Tibial nerve (tissue), 4 donors: ENCODE results near the gene ETV3L. TPM values are rescaled to one million over a fixed set of nuclear protein-coding genes. Genes with fewer than 3 reads are reported as not detected.
A peak's percentile ranks its signal among the peaks of the same experiment; 100 is the strongest.
"Not testable (repeated sequence)": the region's sequence is repeated elsewhere in the genome, so short reads cannot be mapped to it uniquely, and the experiment has no call there.

Source experiments
- DNase-seq, 2 donors: peaks; one replicate each; pipeline ENCODE4 v3.0.0-alpha.2; 2019; ENCODE audit warnings: low spot score in 2 of 2
- H3K27ac ChIP-seq, 4 donors: fragments of 200-600 bp; sonication (generic) in 3 of 4; one replicate each; pipeline ENCODE4 v1.5.1; 2017 to 2019; ENCODE audit warnings: mild to moderate bottlenecking in 1 of 4
- H3K27me3 ChIP-seq, 2 donors: fragments of 200-600 bp; sonication (generic) in 1 of 2; one replicate each; pipeline versions ENCODE4 v1.5.1 to v1.6.0; 2017 to 2019
- H3K36me3 ChIP-seq, 3 donors: fragments of 200-600 bp; sonication (generic); one replicate each; pipeline ENCODE4 v1.5.1; 2018 to 2019
- H3K4me1 ChIP-seq, 4 donors: fragments of 200-600 bp; sonication (generic) in 3 of 4; one replicate each; pipeline ENCODE4 v1.5.1; 2017 to 2019
- H3K4me3 ChIP-seq, 4 donors: fragments of 200-600 bp; sonication (generic) in 3 of 4; one replicate each; pipeline ENCODE4 v1.5.1; 2017 to 2019; ENCODE audit warnings: mild to moderate bottlenecking in 1 of 4, moderate library complexity in 1 of 4
- H3K9me3 ChIP-seq, 4 donors: fragments of 200-600 bp; sonication (generic) in 3 of 4; one replicate each; pipeline ENCODE4 v1.5.1; 2017 to 2019
- EP300 ChIP-seq, 2 donors: sonication (generic); formaldehyde crosslinking; IDR thresholded peaks; one replicate each; pipeline ENCODE4 v1.6.1; 2017; ENCODE audit warnings: antibody characterized with exemption in 2 of 2, mild to moderate bottlenecking in 1 of 2
- POLR2A ChIP-seq, 2 donors: fragments of 450-650 bp; IDR thresholded peaks; one replicate each; pipeline ENCODE4 v1.6.1; 2017; ENCODE audit warnings: antibody characterized with exemption in 2 of 2, mild to moderate bottlenecking in 2 of 2, moderate library complexity in 2 of 2
- WGBS, 2 donors: methylation state at CpG; one replicate each; pipeline ENCODE4 v1.1.5; 2018; 5-methylcytosine and 5-hydroxymethylcytosine counted together
- total RNA-seq, 4 donors: library from RNA; depleted of rRNA; stranded (reverse); fragments of >200 nt; gene quantifications; one replicate each; pipeline ENCODE4 v1.1.0, GENCODE V29; 2016
- TF ChIP-seq, protein P1 (sequence below), 5 experiments: fragments of 200-600 bp in 3 of 5; fragments of 450-650 bp in 2 of 5; sonication (generic) in 3 of 5; IDR thresholded peaks; one replicate each; pipeline ENCODE4 v1.5.1; 2016 to 2019; ENCODE audit warnings: antibody characterized with exemption in 5 of 5, mild to moderate bottlenecking in 3 of 5, moderate library complexity in 2 of 5

ETV3L gene
- total RNA-seq, 4 donors from 2014 or later = not detected

DNA sequence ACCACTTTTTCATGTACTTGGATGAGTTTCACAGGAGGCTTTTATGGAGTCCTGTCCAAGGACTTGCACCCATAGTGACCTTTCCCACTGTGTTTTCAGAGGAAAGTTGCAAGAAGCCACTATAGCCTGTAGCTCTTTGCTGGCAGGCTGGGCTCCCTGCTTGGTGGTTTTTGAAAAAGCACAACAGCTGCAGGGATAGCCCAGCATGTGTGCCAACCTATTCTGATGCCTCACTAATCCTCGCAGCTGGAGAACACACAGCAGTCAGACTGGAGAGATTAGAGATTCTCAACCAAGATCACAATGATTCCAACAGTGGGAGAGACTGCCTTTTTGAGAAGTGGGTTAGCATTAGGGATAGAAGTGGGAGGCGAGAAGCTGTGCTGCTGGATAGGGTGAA lies 30.0 kb downstream of the ETV3L start:
- H3K27me3 ChIP-seq = no peaks in the 10 kb centered on the region
- TF ChIP-seq EP300 (IDR thresholded peaks at IDR 0.05) (no peak), POLR2A (IDR thresholded peaks at IDR 0.05) (no peak)
- TF ChIP-seq, protein P1, sequence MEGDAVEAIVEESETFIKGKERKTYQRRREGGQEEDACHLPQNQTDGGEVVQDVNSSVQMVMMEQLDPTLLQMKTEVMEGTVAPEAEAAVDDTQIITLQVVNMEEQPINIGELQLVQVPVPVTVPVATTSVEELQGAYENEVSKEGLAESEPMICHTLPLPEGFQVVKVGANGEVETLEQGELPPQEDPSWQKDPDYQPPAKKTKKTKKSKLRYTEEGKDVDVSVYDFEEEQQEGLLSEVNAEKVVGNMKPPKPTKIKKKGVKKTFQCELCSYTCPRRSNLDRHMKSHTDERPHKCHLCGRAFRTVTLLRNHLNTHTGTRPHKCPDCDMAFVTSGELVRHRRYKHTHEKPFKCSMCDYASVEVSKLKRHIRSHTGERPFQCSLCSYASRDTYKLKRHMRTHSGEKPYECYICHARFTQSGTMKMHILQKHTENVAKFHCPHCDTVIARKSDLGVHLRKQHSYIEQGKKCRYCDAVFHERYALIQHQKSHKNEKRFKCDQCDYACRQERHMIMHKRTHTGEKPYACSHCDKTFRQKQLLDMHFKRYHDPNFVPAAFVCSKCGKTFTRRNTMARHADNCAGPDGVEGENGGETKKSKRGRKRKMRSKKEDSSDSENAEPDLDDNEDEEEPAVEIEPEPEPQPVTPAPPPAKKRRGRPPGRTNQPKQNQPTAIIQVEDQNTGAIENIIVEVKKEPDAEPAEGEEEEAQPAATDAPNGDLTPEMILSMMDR (IDR thresholded peaks at IDR 0.05) = no peak
- no peak for DNase-seq
- peaks cover 0 to 7% (median 0%) of the 10 kb centered on the region in 4 donors for H3K4me1 ChIP-seq
- no peak overlapping the region for H3K27ac ChIP-seq
- 72 to 94% methylated on average over 2 of the region's 2 CpGs for WGBS, 2 donors
- H3K36me3 ChIP-seq = no peaks in the 10 kb centered on the region
- no peak overlapping the region for H3K4me3 ChIP-seq
- no peaks in the 10 kb centered on the region for H3K9me3 ChIP-seq

DNA sequence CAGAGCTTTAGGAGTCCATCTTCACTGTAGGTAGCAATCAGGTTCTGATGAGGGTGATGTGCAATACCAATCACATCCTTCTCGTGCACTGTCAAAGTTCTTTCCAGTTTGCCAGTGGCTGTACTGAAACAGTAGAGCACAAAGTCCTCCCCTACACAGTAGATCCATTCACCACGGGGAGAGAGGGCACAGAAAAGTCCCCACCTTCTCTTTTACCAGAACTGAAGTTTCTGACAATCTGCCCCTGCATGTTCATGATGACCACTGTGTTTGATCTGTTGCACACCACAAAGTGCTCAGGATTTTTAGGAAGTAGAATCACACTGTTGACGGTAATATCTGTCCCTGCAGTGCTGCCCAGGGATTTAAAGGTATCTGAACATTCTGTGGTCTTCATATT lies 40.4 kb downstream of the ETV3L start:
- not testable (repeated sequence) for H3K4me1 ChIP-seq, DNase-seq, H3K4me3 ChIP-seq, H3K36me3 ChIP-seq, H3K9me3 ChIP-seq, H3K27ac ChIP-seq, H3K27me3 ChIP-seq
- 40 to 44% methylated on average over 3 of the region's 3 CpGs for WGBS, 2 donors

DNA sequence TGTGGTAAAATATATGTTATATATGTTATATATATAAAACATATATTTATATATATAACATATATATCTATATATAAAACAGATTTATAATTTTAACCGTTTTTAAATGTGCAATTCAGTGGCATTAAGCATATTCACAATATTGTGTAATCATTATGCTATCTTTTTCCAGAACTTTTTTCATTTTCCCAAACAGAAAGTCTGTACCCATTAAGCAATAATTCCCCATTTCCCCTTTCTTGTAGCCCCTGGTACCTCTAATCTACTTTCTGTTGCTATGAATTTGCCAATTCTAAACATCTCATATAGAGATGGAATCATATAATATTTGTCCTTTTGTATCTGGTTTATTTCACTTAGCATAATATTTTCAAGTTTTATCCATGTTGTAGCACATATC lies 43.3 kb downstream of the ETV3L start:
- Histone ChIP-seq H3K36me3 (no peaks in the 10 kb centered on the region), H3K27ac (no peak overlapping the region), H3K4me1 (no peaks in the 10 kb centered on the region), H3K4me3 (no peak overlapping the region), H3K9me3 (peaks cover 0 to 12% (median 0%) of the 10 kb centered on the region in 4 donors), H3K27me3 (no peaks in the 10 kb centered on the region)
- no peak for DNase-seq
- TF ChIP-seq, protein P1 (IDR thresholded peaks at IDR 0.05) = no peak
- TF ChIP-seq POLR2A (IDR thresholded peaks at IDR 0.05) (no peak), EP300 (IDR thresholded peaks at IDR 0.05) (no peak)
- WGBS, 2 donors = 77 to 86% methylated on average over 1 of the region's 1 CpG

DNA sequence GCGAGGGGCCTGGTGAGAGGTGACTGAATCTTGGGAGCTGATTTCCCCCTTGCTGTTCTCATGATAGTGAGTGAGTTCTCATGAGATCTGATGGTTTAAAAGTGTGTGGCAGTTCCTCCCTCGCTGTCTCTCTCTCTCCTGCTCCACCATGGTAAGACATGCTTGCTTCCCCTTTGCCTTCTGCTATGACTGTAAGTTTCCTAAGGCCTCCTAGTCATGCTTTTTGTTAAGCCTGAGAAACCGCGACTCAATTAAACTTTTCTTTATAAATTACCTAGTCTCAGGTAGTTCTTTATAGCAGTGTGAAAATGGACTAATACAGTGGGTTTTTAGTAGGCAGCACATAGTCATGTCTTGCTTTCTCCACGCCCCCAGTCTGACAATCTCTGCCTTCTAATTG lies 43.9 kb downstream of the ETV3L start:
- not testable (repeated sequence) for DNase-seq, H3K27me3 ChIP-seq, H3K27ac ChIP-seq, H3K4me1 ChIP-seq, H3K9me3 ChIP-seq, H3K36me3 ChIP-seq, H3K4me3 ChIP-seq
- 84 to 85% methylated on average over 5 of the region's 5 CpGs for WGBS, 2 donors

DNA sequence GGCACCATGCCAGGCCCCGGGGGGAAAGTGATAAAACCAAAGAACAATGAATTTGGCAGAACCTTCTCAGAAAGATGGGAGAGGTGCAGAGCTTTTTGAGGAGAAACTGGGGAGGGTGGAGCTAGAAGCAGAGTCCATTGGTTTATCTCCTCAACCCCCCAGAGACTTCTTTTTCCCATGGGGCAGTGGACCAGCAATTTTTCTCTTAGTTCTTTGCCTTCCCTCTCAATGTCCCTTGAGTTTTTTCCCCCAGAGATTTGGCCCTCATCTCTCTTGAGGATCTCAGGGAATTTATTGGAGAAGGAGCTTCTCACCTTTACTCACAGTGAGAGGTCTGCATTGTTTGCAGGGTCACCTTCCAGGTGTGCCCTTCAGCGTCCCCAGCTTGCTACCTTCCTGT lies 48.8 kb downstream of the ETV3L start:
- H3K4me3 ChIP-seq = no peak overlapping the region
- H3K4me1 ChIP-seq = no peaks in the 10 kb centered on the region
- TF ChIP-seq EP300 (IDR thresholded peaks at IDR 0.05) (no peak), POLR2A (IDR thresholded peaks at IDR 0.05) (no peak)
- TF ChIP-seq, protein P1 (IDR thresholded peaks at IDR 0.05) = no peak
- DNase-seq = no peak
- H3K9me3 ChIP-seq = peaks cover 0 to 8% (median 0%) of the 10 kb centered on the region in 4 donors
- WGBS, 2 donors = 63 to 67% methylated on average over 2 of the region's 2 CpGs
- H3K27ac ChIP-seq = no peak overlapping the region
- H3K36me3 ChIP-seq = no peaks in the 10 kb centered on the region
- H3K27me3 ChIP-seq = no peaks in the 10 kb centered on the region

DNA sequence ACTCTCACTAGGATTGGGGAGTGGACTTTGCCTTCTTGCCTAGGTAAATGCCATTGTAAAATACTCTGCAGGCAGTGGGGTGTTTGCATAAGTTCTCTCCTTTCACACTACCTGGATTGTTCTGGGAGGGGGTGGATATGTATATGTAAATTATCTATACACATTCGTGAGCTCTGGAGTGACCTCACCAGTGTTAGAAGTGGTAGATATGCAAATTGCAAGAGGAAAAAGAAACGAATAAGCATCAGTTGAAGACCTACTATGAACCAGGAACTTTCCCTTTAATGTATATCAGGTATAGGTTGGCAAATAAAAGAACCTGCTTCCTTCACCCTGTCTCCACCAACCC lies 52.6 kb downstream of the ETV3L start:
- H3K27me3 ChIP-seq = no peaks in the 10 kb centered on the region
- peaks cover 0 to 30% (median 21%) of the 10 kb centered on the region in 4 donors for H3K4me1 ChIP-seq
- H3K4me3 ChIP-seq = peak overlapping the region in 1 of 4 donors; percentile 83
- no peak overlapping the region for H3K27ac ChIP-seq
- TF ChIP-seq, protein P1 (IDR thresholded peaks at IDR 0.05) = no peak
- TF ChIP-seq EP300 (IDR thresholded peaks at IDR 0.05) (no peak), POLR2A (IDR thresholded peaks at IDR 0.05) (no peak)
- no peak for DNase-seq
- H3K36me3 ChIP-seq = no peaks in the 10 kb centered on the region
- 36 to 56% methylated on average over 2 of the region's 2 CpGs for WGBS, 2 donors
- H3K9me3 ChIP-seq = peaks cover 0 to 3% (median 0%) of the 10 kb centered on the region in 4 donors
